SK-N-SH (cell line): ENCODE data around the gene LRRC34.

Experiments
- EP300 ChIP-seq, 2 experiments: IDR thresholded peaks; 2 replicates each; pipeline versions ENCODE4 v1.4.0 to v1.6.1; 2012; ENCODE audit warnings: borderline replicate concordance in 1 of 2, low read depth in 1 of 2, low read length in 1 of 2
- JUND ChIP-seq: IDR thresholded peaks from 2 replicates; pipeline ENCODE4 v1.4.0; 2012
- POLR2AphosphoS5 ChIP-seq: IDR thresholded peaks from 2 replicates; pipeline ENCODE4 v1.6.1; 2012; ENCODE audit warnings: low read depth, low read length
- RAD21 ChIP-seq: IDR thresholded peaks from 2 replicates; pipeline ENCODE4 v1.6.1; 2012; ENCODE audit warnings: mild to moderate bottlenecking, low read length
- SMC3 ChIP-seq: IDR thresholded peaks from 2 replicates; pipeline ENCODE4 v1.6.1; 2012; ENCODE audit warnings: low read depth, low read length, improper control_type of control experiment
- TF ChIP-seq, protein P1 (sequence below): fragments of 200-600 bp; sonication (generic); IDR thresholded peaks from 2 replicates; pipeline ENCODE4 v1.6.1; 2017; ENCODE audit warnings: antibody characterized with exemption, mild to moderate bottlenecking, moderate library complexity
- TF ChIP-seq, protein P2 (sequence below): IDR thresholded peaks from 2 replicates; pipeline ENCODE4 v1.4.0; 2012; ENCODE audit warnings: low read depth

DNA sequence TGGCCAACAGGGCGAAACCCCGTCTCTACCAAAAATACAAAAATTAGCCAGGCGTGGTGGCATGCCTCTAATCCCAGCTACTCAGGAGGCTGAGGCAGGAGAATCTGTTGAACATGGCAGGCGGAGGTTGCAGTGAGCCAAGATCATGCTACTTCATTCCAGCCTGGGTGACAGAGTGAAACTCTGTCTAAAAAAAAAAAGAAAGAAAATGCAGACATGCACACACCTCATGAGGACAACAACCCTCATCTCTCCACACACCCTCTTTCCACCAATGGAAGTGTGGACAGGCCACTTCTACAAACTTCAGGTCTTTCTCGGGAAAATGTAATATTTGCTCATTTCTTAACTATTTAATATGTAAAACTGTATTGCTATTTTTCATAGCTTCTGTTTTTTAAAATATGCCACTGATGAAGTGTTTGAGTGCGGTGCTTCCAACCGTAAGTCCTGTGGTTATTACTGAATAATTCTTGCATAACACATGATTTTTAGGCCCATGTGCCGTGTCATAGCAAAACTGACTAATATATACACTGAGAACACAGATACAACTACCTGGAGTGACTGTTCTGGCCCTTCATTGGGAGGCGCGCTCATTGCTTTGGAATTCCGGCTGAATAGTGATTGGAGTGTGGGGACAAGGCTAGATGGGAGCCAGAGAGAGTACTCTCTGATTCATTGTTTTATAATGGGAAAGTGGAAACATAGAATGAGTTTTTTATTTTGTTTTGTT is 33.9 kb upstream of the LRRC34 start:
- TF ChIP-seq, protein P1, sequence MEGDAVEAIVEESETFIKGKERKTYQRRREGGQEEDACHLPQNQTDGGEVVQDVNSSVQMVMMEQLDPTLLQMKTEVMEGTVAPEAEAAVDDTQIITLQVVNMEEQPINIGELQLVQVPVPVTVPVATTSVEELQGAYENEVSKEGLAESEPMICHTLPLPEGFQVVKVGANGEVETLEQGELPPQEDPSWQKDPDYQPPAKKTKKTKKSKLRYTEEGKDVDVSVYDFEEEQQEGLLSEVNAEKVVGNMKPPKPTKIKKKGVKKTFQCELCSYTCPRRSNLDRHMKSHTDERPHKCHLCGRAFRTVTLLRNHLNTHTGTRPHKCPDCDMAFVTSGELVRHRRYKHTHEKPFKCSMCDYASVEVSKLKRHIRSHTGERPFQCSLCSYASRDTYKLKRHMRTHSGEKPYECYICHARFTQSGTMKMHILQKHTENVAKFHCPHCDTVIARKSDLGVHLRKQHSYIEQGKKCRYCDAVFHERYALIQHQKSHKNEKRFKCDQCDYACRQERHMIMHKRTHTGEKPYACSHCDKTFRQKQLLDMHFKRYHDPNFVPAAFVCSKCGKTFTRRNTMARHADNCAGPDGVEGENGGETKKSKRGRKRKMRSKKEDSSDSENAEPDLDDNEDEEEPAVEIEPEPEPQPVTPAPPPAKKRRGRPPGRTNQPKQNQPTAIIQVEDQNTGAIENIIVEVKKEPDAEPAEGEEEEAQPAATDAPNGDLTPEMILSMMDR = no peak
- TF ChIP-seq, protein P2, sequence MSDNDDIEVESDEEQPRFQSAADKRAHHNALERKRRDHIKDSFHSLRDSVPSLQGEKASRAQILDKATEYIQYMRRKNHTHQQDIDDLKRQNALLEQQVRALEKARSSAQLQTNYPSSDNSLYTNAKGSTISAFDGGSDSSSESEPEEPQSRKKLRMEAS = no peak
- no peak for TF ChIP-seq RAD21
- TF ChIP-seq JUND = peak; percentile 42; the same call in 1 of the 2 replicates
- TF ChIP-seq POLR2AphosphoS5 = no peak
- no peak for TF ChIP-seq EP300 (IDR thresholded peaks at IDR 0.05; ENCODE audit: borderline replicate concordance in 1 of 2, low read depth in 1 of 2, low read length in 1 of 2)
- no peak for TF ChIP-seq SMC3
